Hepatocyte (in vitro differentiated cells): ENCODE measurements around the gene GPR156. TPM values are rescaled to one million over a fixed set of nuclear protein-coding genes. Genes with fewer than 3 reads are reported as not detected.

Experiments used
- DNase-seq: peaks from one replicate; pipeline ENCODE4 v3.0.0-alpha.2; 2016; ENCODE audit warnings: low spot score
- H2AFZ ChIP-seq: fragments of 200-600 bp; sonication (generic); 2 replicates; pipeline ENCODE4 v1.6.0; 2016; ENCODE audit warnings: antibody characterized with exemption, mild to moderate bottlenecking
- H3K27ac ChIP-seq: fragments of 200-600 bp; sonication (generic); 2 replicates; pipeline ENCODE4 v1.5.1; 2016; ENCODE audit warnings: mild to moderate bottlenecking
- H3K27me3 ChIP-seq: fragments of 200-600 bp; sonication (generic); 2 replicates; pipeline ENCODE4 v1.6.1; 2016
- H3K36me3 ChIP-seq: fragments of 200-600 bp; sonication (generic); replicated peaks from 2 replicates; pipeline ENCODE4 v1.5.1; 2016; ENCODE audit warnings: low read depth; ENCODE audit not compliant: insufficient read depth
- H3K4me1 ChIP-seq: fragments of 200-600 bp; sonication (generic); 2 replicates; pipeline ENCODE4 v1.5.1; 2016; ENCODE audit warnings: mild to moderate bottlenecking, moderate library complexity; ENCODE audit not compliant: insufficient read depth
- H3K4me2 ChIP-seq: fragments of 200-600 bp; sonication (generic); 2 replicates; pipeline ENCODE4 v1.6.0; 2016
- H3K4me3 ChIP-seq: fragments of 200-600 bp; sonication (generic); 2 replicates; pipeline ENCODE4 v1.5.1; 2016; ENCODE audit warnings: mild to moderate bottlenecking
- H3K79me2 ChIP-seq: fragments of 200-600 bp; sonication (generic); 2 replicates; pipeline ENCODE4 v1.6.0; 2017; ENCODE audit warnings: mild to moderate bottlenecking
- H3K9me2 ChIP-seq: fragments of 200-600 bp; sonication (generic); replicated peaks from 2 replicates; pipeline ENCODE4 v1.6.0; 2017; ENCODE audit warnings: mild to moderate bottlenecking; ENCODE audit not compliant: insufficient read depth
- H3K9me3 ChIP-seq: fragments of 200-600 bp; sonication (generic); 2 replicates; pipeline ENCODE4 v1.5.1; 2016; ENCODE audit warnings: low read depth, mild to moderate bottlenecking
- H4K20me1 ChIP-seq: fragments of 200-600 bp; sonication (generic); 2 replicates; pipeline ENCODE4 v1.6.0; 2016; ENCODE audit warnings: mild to moderate bottlenecking; ENCODE audit not compliant: insufficient read depth, poor library complexity, severe bottlenecking
- CTCF ChIP-seq: fragments of 200-600 bp; sonication (generic); IDR thresholded peaks from 2 replicates; pipeline ENCODE4 v1.5.1; 2016; ENCODE audit warnings: antibody characterized with exemption, mild to moderate bottlenecking; ENCODE audit not compliant: poor library complexity
- EZH2 ChIP-seq: fragments of 200-600 bp; sonication (generic); IDR thresholded peaks from 2 replicates; pipeline ENCODE4 v1.6.1; 2016; ENCODE audit warnings: antibody characterized with exemption, mild to moderate bottlenecking, borderline replicate concordance
- EZH2phosphoT487 ChIP-seq: fragments of 200-600 bp; sonication (generic); IDR thresholded peaks from one replicate; pipeline ENCODE4 v1.6.1; 2018; ENCODE audit warnings: antibody characterized with exemption, mild to moderate bottlenecking, low read depth, moderate library complexity; ENCODE audit not compliant: unreplicated experiment, severe bottlenecking
- WGBS: methylation state at CpG from one replicate; pipeline ENCODE4 v1.1.6; 2016; ENCODE audit warnings: low lambda C conversion rate; ENCODE audit errors: missing lambda C conversion rate; 5-methylcytosine and 5-hydroxymethylcytosine counted together
- polyA plus RNA-seq: library from polyadenylated mRNA; unstranded; fragments of >200 nt; fragmentation: Nextera tagmentation; extraction: Ambion mirVana; gene quantifications from 2 replicates; pipeline ENCODE4 v1.2.1, GENCODE V29; 2016
- total RNA-seq: library from RNA; depleted of rRNA; stranded (reverse); fragments of >200 nt; gene quantifications from 2 replicates; pipeline ENCODE4 v1.2.3, GENCODE V29; 2014

GPR156 gene
- total and polyA plus RNA-seq, 2 experiments from 2014 or later = 0.27 to 0.80 TPM

DNA sequence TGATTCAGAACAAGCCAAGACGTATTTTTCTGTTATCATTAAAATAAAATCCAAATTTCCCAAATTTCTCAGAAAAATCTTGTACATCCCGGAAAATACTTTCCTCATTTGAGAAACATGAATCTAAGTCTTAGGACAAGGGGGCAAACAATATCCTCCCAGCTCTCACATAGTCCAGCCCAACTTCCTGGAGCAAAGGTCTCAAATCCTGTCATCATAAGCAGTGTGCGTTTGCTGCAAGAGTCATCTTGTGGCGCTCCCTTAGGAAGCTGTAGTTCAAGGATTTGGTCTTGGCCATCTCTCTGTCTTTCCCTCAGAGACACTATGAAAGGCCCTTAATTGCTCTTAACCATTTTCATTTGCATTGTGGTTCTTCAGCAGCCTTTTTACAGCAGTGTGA lies 133.2 kb downstream of the GPR156 start:
- Histone ChIP-seq H3K27me3 (no peaks in the 10 kb centered on the region), H3K4me1 (peaks cover 15% of the 10 kb centered on the region), H3K9me2 (no peaks in the 10 kb centered on the region), H3K9me3 (peaks cover 3% of the 10 kb centered on the region), H3K27ac (no peak overlapping the region), H2AFZ (no peak overlapping the region), H3K4me2 (no peak overlapping the region), H3K36me3 (no peaks in the 10 kb centered on the region), H3K4me3 (no peak overlapping the region), H3K79me2 (no peaks in the 10 kb centered on the region), H4K20me1 (no peaks in the 10 kb centered on the region)
- no peak for DNase-seq
- WGBS = 81% methylated on average over 4 of the region's 4 CpGs
- no peak for TF ChIP-seq CTCF
- no peak for TF ChIP-seq EZH2
- TF ChIP-seq EZH2phosphoT487 = no peak

- peak overlapping the region; percentile 27 for H2AFZ ChIP-seq
Observed at GRCh38 chr3:120148187-120148949, 136.7 kb downstream of the GPR156 start.

GRCh38 chr3:120147072-120147871 lies 137.8 kb downstream of the GPR156 start:
- TF ChIP-seq EZH2phosphoT487 (no peak), CTCF (peak; percentile 21), EZH2 (no peak)
- H3K4me3 ChIP-seq = no peak overlapping the region
- no peaks in the 10 kb centered on the region for H3K79me2 ChIP-seq
- WGBS = 31% methylated on average over 6 of the region's 6 CpGs
- H3K4me1 ChIP-seq = peaks cover 16% of the 10 kb centered on the region
- no peaks in the 10 kb centered on the region for H3K27me3 ChIP-seq
- no peaks in the 10 kb centered on the region for H3K9me3 ChIP-seq
- H3K4me2 ChIP-seq = peak overlapping the region; percentile 55
- peak overlapping the region; percentile 81 for H3K27ac ChIP-seq
- no peaks in the 10 kb centered on the region for H4K20me1 ChIP-seq
- H3K36me3 ChIP-seq = no peaks in the 10 kb centered on the region
- peak overlapping the region; percentile 27 for H2AFZ ChIP-seq
- H3K9me2 ChIP-seq = no peaks in the 10 kb centered on the region
- DNase-seq = peak; percentile 31

More at GRCh38 chr3:120148187-120148949, 136.7 kb downstream of the GPR156 start:
- 93% methylated on average over 3 of the region's 3 CpGs for WGBS
- H3K4me3 ChIP-seq = no peak overlapping the region
- H3K36me3 ChIP-seq = no peaks in the 10 kb centered on the region
- H3K79me2 ChIP-seq = no peaks in the 10 kb centered on the region
- H3K4me1 ChIP-seq = peaks cover 16% of the 10 kb centered on the region
- H3K9me3 ChIP-seq = no peaks in the 10 kb centered on the region
- TF ChIP-seq EZH2 (no peak), EZH2phosphoT487 (no peak), CTCF (no peak)
- peak overlapping the region; percentile 81 for H3K27ac ChIP-seq
- H3K9me2 ChIP-seq = no peaks in the 10 kb centered on the region
- no peaks in the 10 kb centered on the region for H3K27me3 ChIP-seq
- H3K4me2 ChIP-seq = peak overlapping the region; percentile 55
- H4K20me1 ChIP-seq = no peaks in the 10 kb centered on the region
- no peak for DNase-seq
